Sciatic nerve (tissue), 2 donors: ENCODE data around the gene XPNPEP2. TPM values are rescaled to one million over a fixed set of nuclear protein-coding genes. Genes with fewer than 3 reads are reported as not detected.

ENCODE experiments used
- ATAC-seq: fragments of 200-7000 bp; cut with Tn5 transposase; one replicate; pipeline ENCODE4 v1.9.1; 2020; ENCODE audit warnings: mild to moderate bottlenecking, moderate library complexity
- DNase-seq: peaks from one replicate; pipeline ENCODE4 v3.0.0-alpha.2; 2020; ENCODE audit warnings: low spot score
- intact Hi-C: fragments of 100-400 bp; cut with DNase I; formaldehyde crosslinking; loops from one replicate; pipeline ENCODE4 v1.14.2; 2022
- total RNA-seq: library from RNA; stranded (reverse); fragmentation: NEBNext Ultra II Directional; extraction: Animal tissue kit (Norgen Biotek cat#: 25700); gene quantifications from one replicate; pipeline ENCODE4 v1.2.1, GENCODE V29; 2021
- donor health status: DM: no; HTN: no; CAD: no.
- donor health status: DM: no; HTN: no; CAD: no.

The XPNPEP2 gene
- total RNA-seq, 1 donor from 2014 or later: 6.6 TPM

- ATAC-seq (no peak), DNase-seq (no peak)
- intact Hi-C loops: no loop called here
These were observed 22.3 kb upstream of the XPNPEP2 start for GRCh38 chrX:129716507-129716906.

GRCh38 chrX:129717892-129718291 lies 20.9 kb upstream of the XPNPEP2 start:
- DNase-seq: no peak
- intact Hi-C loops: no loop called here
- ATAC-seq: peak; percentile 60

- DNase-seq: no peak
- no peak for ATAC-seq
- intact Hi-C loops: no loop called here
These were observed 20.1 kb upstream of the XPNPEP2 start for GRCh38 chrX:129718676-129719075.

- intact Hi-C loops: no loop called here
- DNase-seq: no peak
- ATAC-seq: no peak
These were observed 19.5 kb upstream of the XPNPEP2 start for GRCh38 chrX:129719268-129719667.

GRCh38 chrX:129719931-129720530 lies 18.7 kb upstream of the XPNPEP2 start:
- no peak for ATAC-seq
- DNase-seq: no peak
- intact Hi-C loops: no loop called here

GRCh38 chrX:129720741-129721140 lies 18.0 kb upstream of the XPNPEP2 start:
- intact Hi-C loops: no loop called here
- ATAC-seq (no peak), DNase-seq (no peak)

- intact Hi-C loops: no loop called here
- DNase-seq: no peak
- ATAC-seq: no peak
These were observed 17.4 kb upstream of the XPNPEP2 start for GRCh38 chrX:129721414-129721813.

GRCh38 chrX:129721870-129722269 lies 16.9 kb upstream of the XPNPEP2 start:
- DNase-seq: no peak
- intact Hi-C loops: no loop called here
- ATAC-seq: no peak

- ATAC-seq (no peak), DNase-seq (no peak)
- intact Hi-C loops: no loop called here
These were observed 15.3 kb upstream of the XPNPEP2 start for GRCh38 chrX:129723511-129723910.

- intact Hi-C loops: no loop called here
- ATAC-seq (no peak), DNase-seq (no peak)
These were observed 14.0 kb upstream of the XPNPEP2 start for GRCh38 chrX:129724754-129725153.

- intact Hi-C loops: no loop called here
- ATAC-seq (peak; percentile 89), DNase-seq (peak; percentile 79)
These were observed 12.3 kb upstream of the XPNPEP2 start for GRCh38 chrX:129726307-129727111.

- intact Hi-C loops: no loop called here
- ATAC-seq: no peak
- no peak for DNase-seq
These were observed 10.7 kb upstream of the XPNPEP2 start for GRCh38 chrX:129728061-129728460.

GRCh38 chrX:129731228-129731627 lies 7.6 kb upstream of the XPNPEP2 start:
- DNase-seq (no peak), ATAC-seq (no peak)
- intact Hi-C loops: loop anchor here (10.0 kb wide), 1 partner anchor 126 kb away; no protein-coding TSS in a partner anchor

- intact Hi-C loops: loop anchor here (10.0 kb wide), 1 partner anchor 128 kb away; no protein-coding TSS in a partner anchor
- ATAC-seq: no peak
- DNase-seq: no peak
These were observed 5.9 kb upstream of the XPNPEP2 start for GRCh38 chrX:129732857-129733256.

GRCh38 chrX:129733335-129733734 lies 5.4 kb upstream of the XPNPEP2 start:
- ATAC-seq: no peak
- intact Hi-C loops: loop anchor here (10.0 kb wide), 1 partner anchor 129 kb away; no protein-coding TSS in a partner anchor
- DNase-seq: no peak

- no peak for DNase-seq
- intact Hi-C loops: loop anchor here (10.0 kb wide), 1 partner anchor 132 kb away; no protein-coding TSS in a partner anchor
- no peak for ATAC-seq
These were observed 2.3 kb upstream of the XPNPEP2 start for GRCh38 chrX:129736491-129736890.

- ATAC-seq (peak; percentile 69), DNase-seq (no peak)
- intact Hi-C loops: loop anchor here (10.0 kb wide), 1 partner anchor 133 kb away; no protein-coding TSS in a partner anchor
These were observed 863 bp upstream of the XPNPEP2 start for GRCh38 chrX:129737916-129738315.

- intact Hi-C loops: loop anchor here (10.0 kb wide), 1 partner anchor 135 kb away; no protein-coding TSS in a partner anchor
- ATAC-seq (peak; percentile 65), DNase-seq (no peak)
These were observed 799 bp downstream of the XPNPEP2 start for GRCh38 chrX:129739578-129739977.

GRCh38 chrX:129741880-129742758 lies 3.3 kb downstream of the XPNPEP2 start:
- no peak for ATAC-seq
- DNase-seq: no peak
- intact Hi-C loops: no loop called here
